HEK293 (cell line): ENCODE measurements around the gene CMIP.

ENCODE experiments used
- CTCF ChIA-PET: fragments of 350-600 bp; formaldehyde crosslinking; extraction: SDS; loops from one replicate; lab custom pipeline; 2021; ENCODE audit warnings: antibody characterized with exemption; lab: Yijun Ruan, JAX
- POLR2A ChIA-PET: fragments of 300-600 bp; formaldehyde crosslinking; extraction: SDS; loops from one replicate; lab custom pipeline; 2020; ENCODE audit warnings: antibody characterized with exemption, inconsistent platforms; lab: Yijun Ruan, JAX
- H3K27ac ChIP-seq: fragments of 200-500 bp; sonication (Bioruptor generic); 2 replicates; pipeline ENCODE4 v1.5.1; 2014; ENCODE audit warnings: low read depth, low read length, control low read depth, inconsistent platforms; ENCODE audit errors: extremely low read depth
- H3K36me3 ChIP-seq, 2 experiments: fragments of 200-500 bp in 1 of 2; sonication (Bioruptor generic) in 1 of 2; 1 replicate in 1 of 2; 2 replicates in 1 of 2; pipeline ENCODE4 v1.5.1; 2014 to 2017; ENCODE audit warnings: inconsistent platforms in 2 of 2, low read length in 2 of 2; ENCODE audit not compliant: control insufficient read depth in 2 of 2, insufficient read depth in 1 of 2
- H3K4me1 ChIP-seq: fragments of 200-500 bp; sonication (Bioruptor generic); 2 replicates; pipeline ENCODE4 v1.5.1; 2014; ENCODE audit warnings: mild to moderate bottlenecking, low read length, inconsistent platforms; ENCODE audit not compliant: control insufficient read depth, insufficient read depth
- H3K4me3 ChIP-seq: 2 replicates; pipeline ENCODE4 v1.5.1; 2011; ENCODE audit warnings: low read depth, mild to moderate bottlenecking, control low read depth, low read length, moderate library complexity
- H3K9me3 ChIP-seq: fragments of 200-500 bp; sonication (Bioruptor generic); 2 replicates; pipeline ENCODE4 v1.5.1; 2014; ENCODE audit warnings: low read depth, low read length, inconsistent platforms; ENCODE audit not compliant: control insufficient read depth, insufficient read depth
- KLF8 ChIP-seq: fragments of 450-650 bp; formaldehyde crosslinking; IDR thresholded peaks from 2 replicates; pipeline ENCODE4 v1.5.1; 2016; ENCODE audit warnings: missing biosample characterization, missing genetic modification characterization
- RBAK ChIP-seq: fragments of 450-650 bp; formaldehyde crosslinking; IDR thresholded peaks from 2 replicates; pipeline ENCODE4 v1.5.1; 2016; ENCODE audit warnings: missing biosample characterization, missing genetic modification characterization
- YY1 ChIP-seq: fragments of 450-650 bp; formaldehyde crosslinking; IDR thresholded peaks from 2 replicates; pipeline ENCODE4 v1.5.1; 2018; ENCODE audit warnings: missing biosample characterization, missing genetic modification characterization
- ZBTB1 ChIP-seq: fragments of 450-650 bp; formaldehyde crosslinking; IDR thresholded peaks from 2 replicates; pipeline ENCODE4 v1.5.1; 2016; ENCODE audit warnings: missing biosample characterization, missing genetic modification characterization
- ZBTB8A ChIP-seq: fragments of 450-650 bp; formaldehyde crosslinking; IDR thresholded peaks from 2 replicates; pipeline ENCODE4 v1.5.1; 2016; ENCODE audit warnings: missing biosample characterization, missing genetic modification characterization
- ZNF175 ChIP-seq: fragments of 450-650 bp; formaldehyde crosslinking; IDR thresholded peaks from 2 replicates; pipeline ENCODE4 v1.5.1; 2016; ENCODE audit warnings: missing biosample characterization, missing genetic modification characterization
- ZNF274 ChIP-seq, 2 experiments: fragments of 200-500 bp in 1 of 2; fragments of 450-650 bp in 1 of 2; sonication (Bioruptor generic) in 1 of 2; formaldehyde crosslinking in 1 of 2; IDR thresholded peaks; 2 replicates each; pipeline versions ENCODE4 v1.5.1 to v1.6.1; 2014 to 2016; ENCODE audit warnings: borderline replicate concordance in 1 of 2, inconsistent platforms in 1 of 2, low read length in 1 of 2, missing biosample characterization in 1 of 2, missing genetic modification characterization in 1 of 2
- ZNF324 ChIP-seq: fragments of 450-650 bp; formaldehyde crosslinking; IDR thresholded peaks from 2 replicates; pipeline ENCODE4 v1.5.1; 2016; ENCODE audit warnings: missing biosample characterization, missing genetic modification characterization
- ZNF350 ChIP-seq: fragments of 450-650 bp; formaldehyde crosslinking; IDR thresholded peaks from 2 replicates; pipeline ENCODE4 v1.5.0; 2017; ENCODE audit warnings: missing biosample characterization, mild to moderate bottlenecking, missing genetic modification characterization
- ZNF433 ChIP-seq: fragments of 450-650 bp; formaldehyde crosslinking; IDR thresholded peaks from 2 replicates; pipeline ENCODE4 v1.5.1; 2016; ENCODE audit warnings: missing biosample characterization, missing genetic modification characterization, low read depth
- ZNF449 ChIP-seq: fragments of 450-650 bp; formaldehyde crosslinking; IDR thresholded peaks from 2 replicates; pipeline ENCODE4 v1.5.1; 2017; ENCODE audit warnings: missing biosample characterization, mild to moderate bottlenecking, missing genetic modification characterization, moderate library complexity
- ZNF560 ChIP-seq: fragments of 450-650 bp; formaldehyde crosslinking; IDR thresholded peaks from 2 replicates; pipeline ENCODE4 v1.5.1; 2017; ENCODE audit warnings: missing biosample characterization, missing genetic modification characterization, borderline replicate concordance
- ZNF660 ChIP-seq: fragments of 450-650 bp; IDR thresholded peaks from 2 replicates; pipeline ENCODE4 v1.5.1; 2018; ENCODE audit warnings: missing biosample characterization, mild to moderate bottlenecking, missing genetic modification characterization
- ZNF776 ChIP-seq: fragments of 450-650 bp; formaldehyde crosslinking; IDR thresholded peaks from 2 replicates; pipeline ENCODE4 v1.5.0; 2017; ENCODE audit warnings: missing biosample characterization, missing genetic modification characterization, borderline replicate concordance
- ZNF843 ChIP-seq: fragments of 450-650 bp; formaldehyde crosslinking; IDR thresholded peaks from 2 replicates; pipeline ENCODE4 v1.5.1; 2016; ENCODE audit warnings: missing biosample characterization, missing genetic modification characterization
- TF ChIP-seq, protein P1 (sequence below): fragments of 450-650 bp; formaldehyde crosslinking; IDR thresholded peaks from 2 replicates; pipeline ENCODE4 v1.5.1; 2016; ENCODE audit warnings: missing biosample characterization, missing genetic modification characterization
- TF ChIP-seq, protein P2 (sequence below): fragments of 450-650 bp; formaldehyde crosslinking; IDR thresholded peaks from 2 replicates; pipeline ENCODE4 v1.5.1; 2017; ENCODE audit warnings: missing biosample characterization, missing genetic modification characterization
- TF ChIP-seq, protein P3 (sequence below): fragments of 450-650 bp; formaldehyde crosslinking; IDR thresholded peaks from 2 replicates; pipeline ENCODE4 v1.5.1; 2016; ENCODE audit warnings: missing biosample characterization, missing genetic modification characterization
- TF ChIP-seq, protein P4 (sequence below): fragments of 450-650 bp; formaldehyde crosslinking; IDR thresholded peaks from 2 replicates; pipeline ENCODE4 v1.5.0; 2017; ENCODE audit warnings: missing biosample characterization, missing genetic modification characterization, borderline replicate concordance

CMIP gene

GRCh38 chr16:81468269-81468902 is 23.8 kb downstream of the CMIP start (continued):
- TF ChIP-seq, protein P1, sequence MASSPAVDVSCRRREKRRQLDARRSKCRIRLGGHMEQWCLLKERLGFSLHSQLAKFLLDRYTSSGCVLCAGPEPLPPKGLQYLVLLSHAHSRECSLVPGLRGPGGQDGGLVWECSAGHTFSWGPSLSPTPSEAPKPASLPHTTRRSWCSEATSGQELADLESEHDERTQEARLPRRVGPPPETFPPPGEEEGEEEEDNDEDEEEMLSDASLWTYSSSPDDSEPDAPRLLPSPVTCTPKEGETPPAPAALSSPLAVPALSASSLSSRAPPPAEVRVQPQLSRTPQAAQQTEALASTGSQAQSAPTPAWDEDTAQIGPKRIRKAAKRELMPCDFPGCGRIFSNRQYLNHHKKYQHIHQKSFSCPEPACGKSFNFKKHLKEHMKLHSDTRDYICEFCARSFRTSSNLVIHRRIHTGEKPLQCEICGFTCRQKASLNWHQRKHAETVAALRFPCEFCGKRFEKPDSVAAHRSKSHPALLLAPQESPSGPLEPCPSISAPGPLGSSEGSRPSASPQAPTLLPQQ (tag by site-specific recombination), result no peak
- TF ChIP-seq ZNF274 (IDR thresholded peaks at IDR 0.05; ENCODE audit: low read length) (no peak), ZNF274 (tag by site-specific recombination; IDR thresholded peaks at IDR 0.05; ENCODE audit: borderline replicate concordance) (no peak), ZNF449 (tag by site-specific recombination) (no peak), ZNF324 (tag by site-specific recombination) (no peak), ZNF560 (tag by site-specific recombination) (no peak), RBAK (tag by site-specific recombination) (no peak), ZNF175 (no peak)
- TF ChIP-seq, protein P2, sequence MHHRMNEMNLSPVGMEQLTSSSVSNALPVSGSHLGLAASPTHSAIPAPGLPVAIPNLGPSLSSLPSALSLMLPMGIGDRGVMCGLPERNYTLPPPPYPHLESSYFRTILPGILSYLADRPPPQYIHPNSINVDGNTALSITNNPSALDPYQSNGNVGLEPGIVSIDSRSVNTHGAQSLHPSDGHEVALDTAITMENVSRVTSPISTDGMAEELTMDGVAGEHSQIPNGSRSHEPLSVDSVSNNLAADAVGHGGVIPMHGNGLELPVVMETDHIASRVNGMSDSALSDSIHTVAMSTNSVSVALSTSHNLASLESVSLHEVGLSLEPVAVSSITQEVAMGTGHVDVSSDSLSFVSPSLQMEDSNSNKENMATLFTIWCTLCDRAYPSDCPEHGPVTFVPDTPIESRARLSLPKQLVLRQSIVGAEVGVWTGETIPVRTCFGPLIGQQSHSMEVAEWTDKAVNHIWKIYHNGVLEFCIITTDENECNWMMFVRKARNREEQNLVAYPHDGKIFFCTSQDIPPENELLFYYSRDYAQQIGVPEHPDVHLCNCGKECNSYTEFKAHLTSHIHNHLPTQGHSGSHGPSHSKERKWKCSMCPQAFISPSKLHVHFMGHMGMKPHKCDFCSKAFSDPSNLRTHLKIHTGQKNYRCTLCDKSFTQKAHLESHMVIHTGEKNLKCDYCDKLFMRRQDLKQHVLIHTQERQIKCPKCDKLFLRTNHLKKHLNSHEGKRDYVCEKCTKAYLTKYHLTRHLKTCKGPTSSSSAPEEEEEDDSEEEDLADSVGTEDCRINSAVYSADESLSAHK (tag by site-specific recombination), result no peak

DNA sequence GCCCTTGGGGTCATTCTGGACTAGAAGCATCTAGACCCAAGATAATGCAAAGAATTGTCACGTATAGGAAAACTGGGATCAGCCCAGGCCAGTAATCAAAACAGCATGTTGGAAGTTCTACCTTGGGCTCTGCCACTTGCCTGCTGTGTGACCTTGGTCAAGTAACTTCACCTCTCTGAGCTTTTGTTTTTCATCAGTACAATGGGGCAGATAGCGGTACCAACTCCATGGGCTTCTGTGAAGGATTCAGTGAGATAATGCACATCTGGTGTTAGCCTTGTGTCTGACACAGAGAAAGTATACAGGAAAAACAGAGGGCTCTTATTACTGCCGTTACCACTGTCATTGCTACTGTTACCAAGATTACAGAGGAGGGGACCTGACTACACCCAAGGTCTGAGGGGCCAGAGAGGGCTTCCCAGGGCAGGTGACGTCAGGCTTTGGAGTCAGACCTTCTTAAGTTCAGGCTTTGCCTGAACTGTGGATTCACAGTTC is 24.6 kb downstream of the CMIP start:
- peaks cover 0 to 18% of the 10 kb centered on the region in 2 experiments; a peak in 1 of 3 replicates for H3K36me3 ChIP-seq
- H3K9me3 ChIP-seq, result no peaks in the 10 kb centered on the region
- no peak for TF ChIP-seq ZNF433
- TF ChIP-seq, protein P3, sequence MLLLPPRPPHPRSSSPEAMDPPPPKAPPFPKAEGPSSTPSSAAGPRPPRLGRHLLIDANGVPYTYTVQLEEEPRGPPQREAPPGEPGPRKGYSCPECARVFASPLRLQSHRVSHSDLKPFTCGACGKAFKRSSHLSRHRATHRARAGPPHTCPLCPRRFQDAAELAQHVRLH (tag by site-specific recombination), result peak; percentile 27; the same call in 1 of the 2 replicates
- TF ChIP-seq, all 188 proteins: peak for 1
- ChIA-PET CTCF (no interaction called here), POLR2A (no interaction called here)
- Histone ChIP-seq H3K27ac (no peak overlapping the region), H3K4me3 (no peak overlapping the region), H3K4me1 (no peaks in the 10 kb centered on the region)

- H3K4me1 ChIP-seq, result no peaks in the 10 kb centered on the region
- no peak overlapping the region for H3K4me3 ChIP-seq
- no peak overlapping the region for H3K27ac ChIP-seq
- H3K9me3 ChIP-seq, result no peaks in the 10 kb centered on the region
- ChIA-PET POLR2A (no interaction called here), CTCF (interaction anchor here (0.6 to 0.7 kb wide), 2 partner anchors 15 to 282 kb away, joined by 3 read pairs; no protein-coding TSS in a partner anchor)
- peaks cover 0 to 15% of the 10 kb centered on the region in 2 experiments; a peak in 1 of 3 replicates for H3K36me3 ChIP-seq
- TF ChIP-seq ZNF843 (tag by site-specific recombination) (no peak), ZBTB1 (tag by site-specific recombination) (no peak), ZNF560 (tag by site-specific recombination) (no peak), ZNF660 (tag by site-specific recombination) (no peak), ZBTB8A (tag by site-specific recombination) (no peak), RBAK (tag by site-specific recombination) (no peak), KLF8 (tag by site-specific recombination) (no peak), ZNF350 (tag by site-specific recombination) (no peak), YY1 (tag by site-specific recombination) (no peak), ZNF776 (tag by site-specific recombination) (no peak)
- TF ChIP-seq, protein P4, sequence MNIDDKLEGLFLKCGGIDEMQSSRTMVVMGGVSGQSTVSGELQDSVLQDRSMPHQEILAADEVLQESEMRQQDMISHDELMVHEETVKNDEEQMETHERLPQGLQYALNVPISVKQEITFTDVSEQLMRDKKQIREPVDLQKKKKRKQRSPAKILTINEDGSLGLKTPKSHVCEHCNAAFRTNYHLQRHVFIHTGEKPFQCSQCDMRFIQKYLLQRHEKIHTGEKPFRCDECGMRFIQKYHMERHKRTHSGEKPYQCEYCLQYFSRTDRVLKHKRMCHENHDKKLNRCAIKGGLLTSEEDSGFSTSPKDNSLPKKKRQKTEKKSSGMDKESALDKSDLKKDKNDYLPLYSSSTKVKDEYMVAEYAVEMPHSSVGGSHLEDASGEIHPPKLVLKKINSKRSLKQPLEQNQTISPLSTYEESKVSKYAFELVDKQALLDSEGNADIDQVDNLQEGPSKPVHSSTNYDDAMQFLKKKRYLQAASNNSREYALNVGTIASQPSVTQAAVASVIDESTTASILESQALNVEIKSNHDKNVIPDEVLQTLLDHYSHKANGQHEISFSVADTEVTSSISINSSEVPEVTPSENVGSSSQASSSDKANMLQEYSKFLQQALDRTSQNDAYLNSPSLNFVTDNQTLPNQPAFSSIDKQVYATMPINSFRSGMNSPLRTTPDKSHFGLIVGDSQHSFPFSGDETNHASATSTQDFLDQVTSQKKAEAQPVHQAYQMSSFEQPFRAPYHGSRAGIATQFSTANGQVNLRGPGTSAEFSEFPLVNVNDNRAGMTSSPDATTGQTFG, result no peak
Measured at GRCh38 chr16:81469710-81470535, 25.3 kb downstream of the CMIP start.
